Measurements from ENCODE around the gene COPG1. TPM values are rescaled to one million over a fixed set of nuclear protein-coding genes. Genes with fewer than 3 reads are reported as not detected.

Gene COPG1
- total and polyA plus RNA-seq, 9 donors = 49.2 to 147 (median 115) TPM

- H3K36me3 ChIP-seq = no peaks in the 10 kb centered on the region
- intact Hi-C loops (cut with DNase I) = loop anchor here in 1 of 4 donors (5.0 kb wide), 1 partner anchor 280 kb away; no protein-coding TSS in a partner anchor
- TF ChIP-seq POLR2A (IDR thresholded peaks at IDR 0.05) = no peak
- TF ChIP-seq CTCF (IDR thresholded peaks at IDR 0.05) = no peak
- no peak for TF ChIP-seq EP300 (IDR thresholded peaks at IDR 0.05)
- WGBS, 3 donors = 81 to 88% (median 85%) methylated on average over 4 of the region's 4 CpGs
- peaks cover 8% of the 10 kb centered on the region for H3K4me1 ChIP-seq (ENCODE audit: insufficient read depth)
- no peaks in the 10 kb centered on the region for H3K9me3 ChIP-seq
- H3K27me3 ChIP-seq = no peaks in the 10 kb centered on the region
- H3K4me3 ChIP-seq = no peak overlapping the region
- H3K27ac ChIP-seq = no peak overlapping the region
- DNase-seq = no peak
Observed at GRCh38 chr3:129252748-129253147, 3.3 kb downstream of the COPG1 start.

GRCh38 chr3:129254536-129255230 is 5.3 kb downstream of the COPG1 start:
- 75 to 82% (median 80%) methylated on average over 12 of the region's 12 CpGs for WGBS, 3 donors
- Histone ChIP-seq H3K27ac (no peak overlapping the region), H3K36me3 (no peaks in the 10 kb centered on the region), H3K4me1 (ENCODE audit: insufficient read depth) (peaks cover 4% of the 10 kb centered on the region), H3K27me3 (no peaks in the 10 kb centered on the region), H3K4me3 (no peak overlapping the region), H3K9me3 (no peaks in the 10 kb centered on the region)
- no peak for TF ChIP-seq CTCF (IDR thresholded peaks at IDR 0.05)
- TF ChIP-seq EP300 (IDR thresholded peaks at IDR 0.05) = no peak
- TF ChIP-seq POLR2A (IDR thresholded peaks at IDR 0.05) = no peak
- DNase-seq = no peak
- intact Hi-C loops (cut with DNase I) = loop anchor here in 1 of 4 donors (5.0 kb wide), 1 partner anchor 282 kb away; no protein-coding TSS in a partner anchor

- Histone ChIP-seq H3K27ac (no peak overlapping the region), H3K36me3 (no peaks in the 10 kb centered on the region), H3K27me3 (no peaks in the 10 kb centered on the region), H3K9me3 (no peaks in the 10 kb centered on the region), H3K4me3 (no peak overlapping the region), H3K4me1 (ENCODE audit: insufficient read depth) (no peaks in the 10 kb centered on the region)
- TF ChIP-seq CTCF (IDR thresholded peaks at IDR 0.05) (no peak), EP300 (IDR thresholded peaks at IDR 0.05) (no peak), POLR2A (IDR thresholded peaks at IDR 0.05) (no peak)
- WGBS, 3 donors = 58 to 71% (median 61%) methylated on average over 6 of the region's 6 CpGs
- intact Hi-C loops (cut with DNase I) = no loop called here
- DNase-seq = no peak
Observed at GRCh38 chr3:129256270-129256669, 6.9 kb downstream of the COPG1 start.

GRCh38 chr3:129257609-129258008 is 8.2 kb downstream of the COPG1 start:
- no peaks in the 10 kb centered on the region for H3K27me3 ChIP-seq
- H3K27ac ChIP-seq = no peak overlapping the region
- intact Hi-C loops (cut with DNase I) = no loop called here
- peak in 1 of 5 donors; percentile 25 for DNase-seq
- H3K9me3 ChIP-seq = no peaks in the 10 kb centered on the region
- H3K4me1 ChIP-seq (ENCODE audit: insufficient read depth) = no peaks in the 10 kb centered on the region
- no peaks in the 10 kb centered on the region for H3K36me3 ChIP-seq
- no peak overlapping the region for H3K4me3 ChIP-seq
- TF ChIP-seq POLR2A (IDR thresholded peaks at IDR 0.05) (no peak), EP300 (IDR thresholded peaks at IDR 0.05) (no peak), CTCF (IDR thresholded peaks at IDR 0.05) (no peak)
- WGBS, 3 donors = 88 to 92% (median 88%) methylated on average over 11 of the region's 11 CpGs
